Gastrocnemius medialis (tissue), 4 donors: ENCODE data around the gene PARP15. TPM values are rescaled to one million over a fixed set of nuclear protein-coding genes. Genes with fewer than 3 reads are reported as not detected.

Experiments
- ATAC-seq, 2 donors: fragments of 150-250 bp; one replicate each; pipeline ENCODE4 v1.9.1; 2016
- DNase-seq, 2 donors: peaks; one replicate each; pipeline ENCODE4 v3.0.0-alpha.2; 2019
- H3K27ac ChIP-seq, 4 donors: fragments of 200-600 bp; sonication (generic); 1 replicate in 1 of 4; 2 replicates in 3 of 4; pipeline ENCODE4 v1.5.1; 2016 to 2018; ENCODE audit warnings: mild to moderate bottlenecking in 2 of 4, moderate library complexity in 1 of 4
- H3K27me3 ChIP-seq, 3 donors: fragments of 200-600 bp; sonication (generic) in 2 of 3; 1 replicate in 1 of 3; 2 replicates in 2 of 3; pipeline versions ENCODE4 v1.5.1 to v1.6.0; 2016 to 2019; ENCODE audit warnings: mild to moderate bottlenecking in 1 of 3, moderate library complexity in 1 of 3
- H3K36me3 ChIP-seq, 2 donors: fragments of 200-600 bp; sonication (generic) in 1 of 2; one replicate each; pipeline ENCODE4 v1.5.1; 2017 to 2018
- H3K4me1 ChIP-seq, 2 donors: fragments of 200-600 bp; sonication (generic) in 1 of 2; one replicate each; pipeline ENCODE4 v1.5.1; 2016 to 2017; ENCODE audit warnings: mild to moderate bottlenecking in 2 of 2
- H3K4me3 ChIP-seq, 4 donors: fragments of 200-600 bp; sonication (generic) in 3 of 4; 1 replicate in 1 of 4; 2 replicates in 3 of 4; pipeline ENCODE4 v1.5.1; 2016 to 2019; ENCODE audit warnings: mild to moderate bottlenecking in 2 of 4
- H3K9me3 ChIP-seq, 3 donors: fragments of 200-600 bp; sonication (generic) in 2 of 3; 1 replicate in 1 of 3; 2 replicates in 2 of 3; pipeline ENCODE4 v1.5.1; 2016 to 2019
- CTCF ChIP-seq, 5 experiments: fragments of 450-650 bp in 3 of 5; fragments of 200-600 bp in 2 of 5; sonication (generic) in 2 of 5; IDR thresholded peaks in 4 of 5; conservative IDR thresholded peaks in 1 of 5; 1 replicate in 4 of 5; 2 replicates in 1 of 5; pipeline ENCODE4 v1.5.1; 2016 to 2019; ENCODE audit warnings: antibody characterized with exemption in 5 of 5, mild to moderate bottlenecking in 3 of 5, moderate library complexity in 3 of 5
- POLR2A ChIP-seq, 2 donors: fragments of 450-650 bp; IDR thresholded peaks; one replicate each; pipeline ENCODE4 v1.6.1; 2017; ENCODE audit warnings: antibody characterized with exemption in 2 of 2, mild to moderate bottlenecking in 2 of 2, moderate library complexity in 2 of 2
- in situ Hi-C, 4 donors: fragments of 200-750 bp; cut with MboI; loops; one replicate each; pipeline versions ENCODE4 v1.15.0 to v1.8.0; 2017; ENCODE audit warnings: low sequenced_read_pairs in 4 of 4
- intact Hi-C: fragments of 100-400 bp; cut with DNase I; formaldehyde crosslinking; loops from one replicate; pipeline ENCODE4 v1.15.1; 2023; ENCODE audit warnings: low total_unique reads
- total RNA-seq, 4 donors: library from RNA; depleted of rRNA; stranded (reverse); fragments of >200 nt; gene quantifications; one replicate each; pipeline versions ENCODE4 v1.1.0 to v1.2.3, GENCODE V29; 2016

The PARP15 gene
- total RNA-seq, result under 1 TPM in 2 of 4 donors, not detected in 2; 0.16 to 0.51 TPM

GRCh38 chr3:122577409-122578031 lies at the start of gene PARP15:
TSS of gene PARP15 (plus strand) at chr3:122577650. CDS start at chr3:122577668, 18 bp downstream.
- in situ Hi-C loops (no loop called here), intact Hi-C loops (no loop called here)
- Histone ChIP-seq H3K4me3 (peak within 1 kb of the TSS; percentile 49 to 52 (median 50)), H3K27me3 (no peaks in the 10 kb centered on the region), H3K27ac (peak within 1 kb of the TSS in 2 of 4 donors; percentile 11 to 67), H3K9me3 (peaks cover 0 to 10% (median 0%) of the 10 kb centered on the region in 3 donors), H3K36me3 (peaks cover 0 to 4% of the 10 kb centered on the region in 2 donors), H3K4me1 (peaks cover 11 to 18% of the 10 kb centered on the region in 2 donors)
- peak; percentile 7 to 47 for ATAC-seq
- TF ChIP-seq CTCF (IDR thresholded peaks at IDR 0.05 in 4 of 5, conservative IDR thresholded peaks at IDR 0.05 in 1 of 5) (peak in 1 of 5 experiments; percentile 9), POLR2A (IDR thresholded peaks at IDR 0.05) (no peak)
- no peak for DNase-seq

- H3K4me3 ChIP-seq, result no peak overlapping the region
- intact Hi-C loops (no loop called here), in situ Hi-C loops (no loop called here)
- H3K27me3 ChIP-seq, result no peaks in the 10 kb centered on the region
- H3K4me1 ChIP-seq, result no peaks in the 10 kb centered on the region
- H3K9me3 ChIP-seq, result no peaks in the 10 kb centered on the region
- DNase-seq (no peak), ATAC-seq (no peak)
- no peak for TF ChIP-seq POLR2A (IDR thresholded peaks at IDR 0.05)
- TF ChIP-seq CTCF (IDR thresholded peaks at IDR 0.05 in 4 of 5, conservative IDR thresholded peaks at IDR 0.05 in 1 of 5), result no peak
- peaks cover 2 to 25% of the 10 kb centered on the region in 2 donors for H3K36me3 ChIP-seq
- no peak overlapping the region for H3K27ac ChIP-seq
These were observed 47.3 kb upstream of the PARP15 start for GRCh38 chr3:122530164-122530563.

- Histone ChIP-seq H3K4me3 (no peak overlapping the region), H3K27ac (no peak overlapping the region), H3K9me3 (no peaks in the 10 kb centered on the region), H3K4me1 (no peaks in the 10 kb centered on the region), H3K36me3 (peaks cover 2 to 42% of the 10 kb centered on the region in 2 donors), H3K27me3 (no peaks in the 10 kb centered on the region)
- TF ChIP-seq CTCF (IDR thresholded peaks at IDR 0.05 in 4 of 5, conservative IDR thresholded peaks at IDR 0.05 in 1 of 5), result no peak
- ATAC-seq (no peak), DNase-seq (no peak)
- intact Hi-C loops, result no loop called here
- in situ Hi-C loops, result no loop called here
These were observed 44.0 kb upstream of the PARP15 start for GRCh38 chr3:122533480-122533879.

- Histone ChIP-seq H3K27ac (no peak overlapping the region), H3K4me3 (no peak overlapping the region), H3K4me1 (no peaks in the 10 kb centered on the region), H3K36me3 (peaks cover 2 to 42% of the 10 kb centered on the region in 2 donors), H3K9me3 (no peaks in the 10 kb centered on the region), H3K27me3 (no peaks in the 10 kb centered on the region)
- ATAC-seq (peak; percentile 73 to 80), DNase-seq (no peak)
- in situ Hi-C loops (no loop called here), intact Hi-C loops (no loop called here)
- TF ChIP-seq CTCF (IDR thresholded peaks at IDR 0.05 in 4 of 5, conservative IDR thresholded peaks at IDR 0.05 in 1 of 5), result no peak
- no peak for TF ChIP-seq POLR2A (IDR thresholded peaks at IDR 0.05)
These were observed 43.5 kb upstream of the PARP15 start for GRCh38 chr3:122533931-122534334.
